ENCODE results near the gene CAND2.

DNA sequence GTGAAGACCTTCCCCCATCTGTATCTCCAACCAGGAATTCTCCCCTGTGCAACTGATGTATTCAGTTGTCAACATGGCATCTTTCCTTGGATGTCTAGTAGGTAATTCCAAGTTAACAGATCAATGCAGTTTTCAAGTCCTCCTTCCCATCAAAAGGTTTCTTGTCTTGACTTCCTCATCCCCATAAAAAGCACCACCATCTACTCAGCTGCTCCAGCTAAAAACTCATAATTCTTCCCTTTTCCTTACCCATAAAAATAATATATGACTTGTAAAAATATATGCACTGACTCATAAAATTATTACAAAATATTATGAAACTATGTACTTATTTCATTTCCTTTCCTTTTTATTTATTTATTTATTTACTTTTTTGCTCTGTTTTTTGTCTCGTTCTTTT is 5.0 kb upstream of the CAND2 start:
- TF ChIP-seq ZZZ3 (IDR thresholded peaks at IDR 0.05; ENCODE audit: control insufficient read depth, insufficient read length, low read depth) (no peak), ZNF384 (IDR thresholded peaks at IDR 0.05; ENCODE audit: borderline replicate concordance, low read depth, low read length) (no peak), SUZ12 (IDR thresholded peaks at IDR 0.05; ENCODE audit: unreplicated experiment) (no peak), EZH2 (IDR thresholded peaks at IDR 0.05; ENCODE audit: borderline replicate concordance, control insufficient read depth, low read depth, low read length) (no peak)
- TF ChIP-seq, protein P1, sequence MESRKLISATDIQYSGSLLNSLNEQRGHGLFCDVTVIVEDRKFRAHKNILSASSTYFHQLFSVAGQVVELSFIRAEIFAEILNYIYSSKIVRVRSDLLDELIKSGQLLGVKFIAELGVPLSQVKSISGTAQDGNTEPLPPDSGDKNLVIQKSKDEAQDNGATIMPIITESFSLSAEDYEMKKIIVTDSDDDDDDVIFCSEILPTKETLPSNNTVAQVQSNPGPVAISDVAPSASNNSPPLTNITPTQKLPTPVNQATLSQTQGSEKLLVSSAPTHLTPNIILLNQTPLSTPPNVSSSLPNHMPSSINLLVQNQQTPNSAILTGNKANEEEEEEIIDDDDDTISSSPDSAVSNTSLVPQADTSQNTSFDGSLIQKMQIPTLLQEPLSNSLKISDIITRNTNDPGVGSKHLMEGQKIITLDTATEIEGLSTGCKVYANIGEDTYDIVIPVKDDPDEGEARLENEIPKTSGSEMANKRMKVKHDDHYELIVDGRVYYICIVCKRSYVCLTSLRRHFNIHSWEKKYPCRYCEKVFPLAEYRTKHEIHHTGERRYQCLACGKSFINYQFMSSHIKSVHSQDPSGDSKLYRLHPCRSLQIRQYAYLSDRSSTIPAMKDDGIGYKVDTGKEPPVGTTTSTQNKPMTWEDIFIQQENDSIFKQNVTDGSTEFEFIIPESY (IDR thresholded peaks at IDR 0.05) = no peak

Measured in GM12878 (cell line).